Caco-2 (cell line): ENCODE results near the gene MANSC4. TPM values are rescaled to one million over a fixed set of nuclear protein-coding genes. Genes with fewer than 3 reads are reported as not detected.

Source experiments
- BruUV-seq: library from RNA; stranded (reverse); fragments of 400-500 nt; replicated peaks from 2 replicates; lab custom pipeline; 2021; lab: Mats Ljungman, UMichigan
- CTCF ChIA-PET: fragments of 300-600 bp; sonication (Branson Sonifier 250); formaldehyde crosslinking; loops from one replicate; lab custom pipeline; 2022; ENCODE audit warnings: antibody characterized with exemption; lab: Charles Lee
- POLR2A ChIA-PET: fragments of 300-600 bp; sonication (Branson Sonifier 250); formaldehyde crosslinking; loops from one replicate; lab custom pipeline; 2022; ENCODE audit warnings: antibody characterized with exemption; lab: Charles Lee
- DNase-seq, 2 experiments: peaks; one replicate each; pipeline versions ENCODE4 v3.0.0 to v3.0.0-alpha.2; 2020 to 2022
- H3K27me3 ChIP-seq: replicated peaks from 2 replicates; pipeline ENCODE4 v1.6.0; 2011; ENCODE audit warnings: low read length; ENCODE audit not compliant: control insufficient read depth, insufficient read depth
- H3K36me3 ChIP-seq: 2 replicates; pipeline ENCODE4 v1.5.1; 2011; ENCODE audit warnings: low read length; ENCODE audit not compliant: control insufficient read depth, insufficient read depth
- H3K4me1 ChIP-seq: fragments of 250-450 bp; sonication (Bioruptor Pico); 2 replicates; pipeline ENCODE4 v1.5.1; 2020; ENCODE audit warnings: mild to moderate bottlenecking
- H3K4me3 ChIP-seq: 2 replicates; pipeline ENCODE4 v1.5.1; 2011; ENCODE audit warnings: low read depth, mild to moderate bottlenecking, control low read depth, low read length
- H3K9me3 ChIP-seq: fragments of 250-450 bp; sonication (Bioruptor Pico); 2 replicates; pipeline ENCODE4 v1.5.1; 2020; ENCODE audit warnings: mild to moderate bottlenecking, moderate library complexity
- H3K27ac Mint-ChIP-seq: one replicate; pipeline ENCODE4 v1.8.0; 2022; ENCODE audit warnings: mixed read lengths; ENCODE audit not compliant: unreplicated experiment
- H3K27me3 Mint-ChIP-seq: one replicate; pipeline ENCODE4 v1.8.0; 2022; ENCODE audit warnings: mixed read lengths; ENCODE audit not compliant: insufficient read depth, unreplicated experiment
- H3K36me3 Mint-ChIP-seq: one replicate; pipeline ENCODE4 v1.8.0; 2022; ENCODE audit warnings: mild to moderate bottlenecking, mixed read lengths; ENCODE audit not compliant: insufficient read depth, unreplicated experiment
- H3K4me1 Mint-ChIP-seq: one replicate; pipeline ENCODE4 v1.8.0; 2022; ENCODE audit warnings: low read depth, mixed read lengths; ENCODE audit not compliant: unreplicated experiment
- H3K4me3 Mint-ChIP-seq: one replicate; pipeline ENCODE4 v1.8.0; 2022; ENCODE audit warnings: mild to moderate bottlenecking, moderate library complexity, mixed read lengths; ENCODE audit not compliant: unreplicated experiment
- H3K9me3 Mint-ChIP-seq: one replicate; pipeline ENCODE4 v1.8.0; 2022; ENCODE audit warnings: mixed read lengths; ENCODE audit not compliant: unreplicated experiment
- CTCF ChIP-seq, 2 experiments: fragments of 200-600 bp in 1 of 2; IDR thresholded peaks; 1 replicate in 1 of 2; 2 replicates in 1 of 2; pipeline versions ENCODE4 v1.5.1 to v1.8.0; 2011 to 2022; ENCODE audit warnings: antibody characterized with exemption in 1 of 2, control low read depth in 1 of 2, inconsistent platforms in 1 of 2, low read depth in 1 of 2, low read length in 1 of 2, mild to moderate bottlenecking in 1 of 2, moderate library complexity in 1 of 2; ENCODE audit not compliant: insufficient read depth in 1 of 2, severe bottlenecking in 1 of 2, unreplicated experiment in 1 of 2
- intact Hi-C: fragments of 100-400 bp; cut with micrococcal nuclease; formaldehyde crosslinking; loops from one replicate; pipeline ENCODE4 v1.10.0; 2022; ENCODE audit not compliant: unreplicated experiment
- total RNA-seq: library from RNA; stranded (reverse); gene quantifications from 2 replicates; pipeline ENCODE4 v1.2.3, GENCODE V29; 2022

Gene MANSC4
- total RNA-seq, 1 experiment from 2014 or later: not detected

- H3K9me3 ChIP-seq: no peaks in the 10 kb centered on the region
- H3K36me3 Mint-ChIP-seq: no peaks in the 10 kb centered on the region
- ChIA-PET CTCF (interaction anchor here (0.6 to 2.2 kb wide), 7 partner anchors 21 to 177 kb away, joined by 3 to 9 read pairs (median 4); partner anchors contain the start of genes KLHL42 and MANSC4), POLR2A (interaction anchor here (0.6 to 1.5 kb wide), 2 partner anchors 41 to 1559 kb away, joined by 3 read pairs; partner anchors contain the start of gene ERGIC2)
- no peaks in the 10 kb centered on the region for H3K27me3 Mint-ChIP-seq
- peak; percentile 74 to 89 for TF ChIP-seq CTCF (IDR thresholded peaks at IDR 0.05; ENCODE audit: insufficient read depth in 1 of 2, low read depth in 1 of 2, low read length in 1 of 2, severe bottlenecking in 1 of 2, unreplicated experiment in 1 of 2)
- H3K36me3 ChIP-seq: no peaks in the 10 kb centered on the region
- no peak overlapping the region for H3K4me3 Mint-ChIP-seq
- BruUV-seq: no TSS peak
- H3K27ac Mint-ChIP-seq: no peak overlapping the region
- peak in 1 of 2 experiments; percentile 82 for DNase-seq
- H3K9me3 Mint-ChIP-seq: peaks cover 6% of the 10 kb centered on the region
- intact Hi-C loops: loop anchor here (1.0 to 2.0 kb wide), 3 partner anchors 41 to 119 kb away; partner anchors contain the start of genes KLHL42 and MANSC4
- H3K4me1 ChIP-seq: no peaks in the 10 kb centered on the region; the same call in none of the 2 replicates
- no peak overlapping the region for H3K4me3 ChIP-seq
- H3K27me3 ChIP-seq: no peaks in the 10 kb centered on the region
- peaks cover 4% of the 10 kb centered on the region for H3K4me1 Mint-ChIP-seq
These were observed 41.4 kb upstream of the MANSC4 start for GRCh38 chr12:27821259-27821973.

GRCh38 chr12:27820564-27820963 lies 40.5 kb upstream of the MANSC4 start:
- BruUV-seq: no TSS peak
- Histone ChIP-seq H3K27me3 (no peaks in the 10 kb centered on the region), H3K4me1 (no peaks in the 10 kb centered on the region; the same call in none of the 2 replicates), H3K9me3 (no peaks in the 10 kb centered on the region), H3K4me3 (no peak overlapping the region), H3K36me3 (no peaks in the 10 kb centered on the region)
- Mint-ChIP-seq H3K27me3 (no peaks in the 10 kb centered on the region), H3K4me3 (no peak overlapping the region), H3K4me1 (peaks cover 4% of the 10 kb centered on the region), H3K9me3 (peaks cover 11% of the 10 kb centered on the region), H3K36me3 (no peaks in the 10 kb centered on the region), H3K27ac (no peak overlapping the region)
- DNase-seq: no peak
- ChIA-PET POLR2A (interaction anchor here (1.5 kb wide), 1 partner anchor 40 kb away, joined by 3 read pairs; no protein-coding TSS in a partner anchor), CTCF (interaction anchor here (0.6 to 2.2 kb wide), 5 partner anchors 23 to 178 kb away, joined by 3 to 9 read pairs (median 4); partner anchors contain the start of genes KLHL42 and MANSC4)
- no peak for TF ChIP-seq CTCF (IDR thresholded peaks at IDR 0.05; ENCODE audit: insufficient read depth in 1 of 2, low read depth in 1 of 2, low read length in 1 of 2, severe bottlenecking in 1 of 2, unreplicated experiment in 1 of 2)
- intact Hi-C loops: loop anchor here (2.0 kb wide), 1 partner anchor 40 kb away; the partner anchor contains the start of genes KLHL42 and MANSC4

- no peak overlapping the region for H3K27ac Mint-ChIP-seq
- no peak overlapping the region for H3K4me3 Mint-ChIP-seq
- Histone ChIP-seq H3K36me3 (no peaks in the 10 kb centered on the region), H3K9me3 (no peaks in the 10 kb centered on the region), H3K4me1 (no peaks in the 10 kb centered on the region; the same call in none of the 2 replicates), H3K27me3 (no peaks in the 10 kb centered on the region), H3K4me3 (no peak overlapping the region)
- DNase-seq: no peak
- H3K4me1 Mint-ChIP-seq: peaks cover 9% of the 10 kb centered on the region
- intact Hi-C loops: no loop called here
- no TSS peak for BruUV-seq
- peaks cover 11% of the 10 kb centered on the region for H3K9me3 Mint-ChIP-seq
- ChIA-PET CTCF (no interaction called here), POLR2A (no interaction called here)
- H3K36me3 Mint-ChIP-seq: no peaks in the 10 kb centered on the region
- no peaks in the 10 kb centered on the region for H3K27me3 Mint-ChIP-seq
- no peak for TF ChIP-seq CTCF (IDR thresholded peaks at IDR 0.05; ENCODE audit: insufficient read depth in 1 of 2, low read depth in 1 of 2, low read length in 1 of 2, severe bottlenecking in 1 of 2, unreplicated experiment in 1 of 2)
These were observed 38.4 kb upstream of the MANSC4 start for GRCh38 chr12:27818401-27818918.
